AG04450 (cell line): ENCODE data around the gene GPLD1. TPM values are rescaled to one million over a fixed set of nuclear protein-coding genes. Genes with fewer than 3 reads are reported as not detected.

Experiments
- CTCF ChIA-PET: fragments of 300-600, 350-600 bp; formaldehyde crosslinking; extraction: SDS; loops from one replicate; lab custom pipeline; 2022; ENCODE audit warnings: antibody characterized with exemption, inconsistent platforms; lab: Charles Lee
- POLR2A ChIA-PET: fragments of 350-600 bp; formaldehyde crosslinking; extraction: SDS; loops from one replicate; lab custom pipeline; 2021; ENCODE audit warnings: antibody characterized with exemption, inconsistent platforms; lab: Yijun Ruan, JAX
- DNase-seq: peaks from one replicate; pipeline ENCODE4 v3.0.0-alpha.2; 2011; ENCODE audit warnings: low read depth, low spot score
- H3K27ac ChIP-seq: one replicate; pipeline ENCODE4 v1.5.1; 2012; ENCODE audit warnings: low read depth, low read length, control low read depth
- H3K27me3 ChIP-seq: one replicate; pipeline ENCODE4 v1.6.0; 2012; ENCODE audit warnings: low read length; ENCODE audit not compliant: control insufficient read depth, insufficient read depth
- H3K4me3 ChIP-seq: 2 replicates; pipeline ENCODE4 v1.5.1; 2011; ENCODE audit warnings: mild to moderate bottlenecking, low read depth, low read length, control low read depth
- H3K9me3 ChIP-seq: 2 replicates; pipeline ENCODE4 v1.5.1; 2012; ENCODE audit warnings: low read length; ENCODE audit not compliant: control insufficient read depth, insufficient read depth
- CTCF ChIP-seq: IDR thresholded peaks from 2 replicates; pipeline ENCODE4 v1.5.1; 2011; ENCODE audit warnings: low read depth, low read length, control low read depth, inconsistent platforms
- polyA plus RNA-seq: library from polyadenylated mRNA; depleted of rRNA; stranded (reverse); fragments of >200 nt; gene quantifications from 2 replicates; pipeline ENCODE4 v1.2.3, GENCODE V29; 2011

GPLD1 gene
- polyA plus RNA-seq, 1 experiment = 0.04 TPM

- TF ChIP-seq CTCF = no peak
- no peak overlapping the region for H3K4me3 ChIP-seq
- DNase-seq = no peak
- no peak overlapping the region for H3K27ac ChIP-seq
- POLR2A ChIA-PET = no interaction called here
- H3K9me3 ChIP-seq = no peaks in the 10 kb centered on the region
- no peaks in the 10 kb centered on the region for H3K27me3 ChIP-seq
- CTCF ChIA-PET = interaction anchor here (2.4 kb wide), 1 partner anchor 51 kb away, joined by 5 read pairs; no protein-coding TSS in a partner anchor
Measured at GRCh38 chr6:24481449-24481848, 7.9 kb downstream of the GPLD1 start.

GRCh38 chr6:24480705-24481104, 8.7 kb downstream of the GPLD1 start:
- Histone ChIP-seq H3K4me3 (no peak overlapping the region), H3K27ac (no peak overlapping the region), H3K27me3 (no peaks in the 10 kb centered on the region), H3K9me3 (no peaks in the 10 kb centered on the region)
- no peak for TF ChIP-seq CTCF
- CTCF ChIA-PET = no interaction called here
- POLR2A ChIA-PET = no interaction called here
- DNase-seq = no peak

- POLR2A ChIA-PET = no interaction called here
- DNase-seq = no peak
- CTCF ChIA-PET = interaction anchor here (0.8 kb wide), 1 partner anchor 43 kb away, joined by 3 read pairs; no protein-coding TSS in a partner anchor
- no peak for TF ChIP-seq CTCF
- no peaks in the 10 kb centered on the region for H3K9me3 ChIP-seq
- no peak overlapping the region for H3K27ac ChIP-seq
- no peak overlapping the region for H3K4me3 ChIP-seq
- no peaks in the 10 kb centered on the region for H3K27me3 ChIP-seq
Measured at GRCh38 chr6:24478903-24479302, 10.5 kb downstream of the GPLD1 start.

GRCh38 chr6:24477070-24477469, 12.3 kb downstream of the GPLD1 start:
- ChIA-PET POLR2A (no interaction called here), CTCF (interaction anchor here (1.0 kb wide), 1 partner anchor 46 kb away, joined by 3 read pairs; no protein-coding TSS in a partner anchor)
- Histone ChIP-seq H3K27me3 (no peaks in the 10 kb centered on the region), H3K4me3 (no peak overlapping the region), H3K27ac (no peak overlapping the region), H3K9me3 (no peaks in the 10 kb centered on the region)
- no peak for DNase-seq
- no peak for TF ChIP-seq CTCF

- CTCF ChIA-PET = interaction anchor here (1.0 kb wide), 1 partner anchor 46 kb away, joined by 3 read pairs; no protein-coding TSS in a partner anchor
- no peak for TF ChIP-seq CTCF
- no peak overlapping the region for H3K27ac ChIP-seq
- no peak overlapping the region for H3K4me3 ChIP-seq
- DNase-seq = no peak
- H3K27me3 ChIP-seq = no peaks in the 10 kb centered on the region
- POLR2A ChIA-PET = no interaction called here
- H3K9me3 ChIP-seq = no peaks in the 10 kb centered on the region
Measured at GRCh38 chr6:24476631-24477030, 12.7 kb downstream of the GPLD1 start.
